Chondrocyte (in vitro differentiated cells): ENCODE data around the gene NRGN. TPM values are rescaled to one million over a fixed set of nuclear protein-coding genes. Genes with fewer than 3 reads are reported as not detected.
"Not testable (repeated sequence)": the region's sequence is repeated elsewhere in the genome, so short reads cannot be mapped to it uniquely, and the experiment has no call there.

Source experiments
- DNase-seq: peaks from one replicate; pipeline ENCODE4 v3.0.0; 2021; ENCODE audit warnings: mixed read lengths, low spot score
- H3K27ac Mint-ChIP-seq: one replicate; pipeline ENCODE4 v1.8.0; 2021; ENCODE audit warnings: mild to moderate bottlenecking, moderate library complexity, mixed read lengths; ENCODE audit not compliant: unreplicated experiment
- H3K27me3 Mint-ChIP-seq: 2 replicates; pipeline ENCODE4 v1.8.0; 2021; ENCODE audit warnings: low read depth, mixed read lengths
- H3K36me3 Mint-ChIP-seq: 2 replicates; pipeline ENCODE4 v1.8.0; 2021; ENCODE audit warnings: low read depth, mixed read lengths
- H3K4me1 Mint-ChIP-seq: 2 replicates; pipeline ENCODE4 v1.8.0; 2021; ENCODE audit warnings: low read depth, mild to moderate bottlenecking, mixed read lengths
- H3K4me3 Mint-ChIP-seq: one replicate; pipeline ENCODE4 v1.8.0; 2021; ENCODE audit warnings: mild to moderate bottlenecking, moderate library complexity, mixed read lengths; ENCODE audit not compliant: unreplicated experiment
- H3K9me3 Mint-ChIP-seq: 2 replicates; pipeline ENCODE4 v1.8.0; 2021; ENCODE audit warnings: low read depth, mixed read lengths
- total RNA-seq: library from RNA; stranded (reverse); gene quantifications from 3 replicates; pipeline ENCODE4 v1.2.1, GENCODE V29; 2021
- TF ChIP-seq, protein P1 (sequence below): fragments of 200-600 bp; sonication (generic); IDR thresholded peaks from 2 replicates; pipeline ENCODE4 v1.5.0; 2021; ENCODE audit warnings: antibody characterized with exemption, mild to moderate bottlenecking, moderate library complexity

NRGN gene
- total RNA-seq, 1 donor from 2014 or later = 1.8 TPM

DNA sequence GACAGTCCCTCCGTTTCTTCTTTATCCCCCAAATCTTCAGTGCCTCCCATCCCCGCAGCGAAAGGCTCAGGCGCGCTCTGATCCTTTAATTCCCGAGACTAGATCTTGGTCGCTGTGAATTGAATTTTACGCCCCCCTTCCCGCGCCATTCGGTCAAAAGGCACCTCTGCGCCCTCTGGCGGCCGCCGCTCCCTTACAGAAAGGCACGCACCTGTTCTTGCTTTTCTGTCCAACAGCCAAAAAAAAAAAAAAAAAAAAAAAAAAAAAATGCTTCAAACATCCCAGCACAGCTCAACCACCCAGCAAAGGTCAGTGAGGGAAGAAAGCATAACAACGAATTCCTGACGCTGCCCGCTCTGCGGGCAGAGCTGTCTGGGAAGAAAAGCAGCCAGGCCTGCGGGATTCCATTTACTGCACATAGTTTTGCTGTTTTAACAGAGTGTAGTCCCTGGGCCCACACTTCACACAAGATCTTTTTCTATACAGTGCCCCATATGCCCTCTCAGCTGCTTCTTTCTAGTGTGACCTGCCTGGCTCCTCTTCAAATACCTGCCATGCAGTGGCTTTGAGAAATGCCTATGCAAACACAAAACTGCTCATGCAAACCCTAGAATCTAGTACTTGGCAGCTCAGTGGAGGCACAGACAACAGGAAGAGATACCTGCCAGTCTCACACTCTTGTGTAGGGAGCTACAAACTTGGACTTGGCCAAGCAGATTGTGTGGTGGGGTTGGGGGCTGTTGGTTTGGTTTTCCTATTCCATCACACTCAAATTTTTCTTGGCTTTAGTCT, 23.6 kb downstream of the NRGN start:
- H3K27me3 Mint-ChIP-seq = peaks cover 7% of the 10 kb centered on the region
- H3K27ac Mint-ChIP-seq = peak overlapping the region; percentile 76
- H3K36me3 Mint-ChIP-seq = peaks cover 13% of the 10 kb centered on the region
- H3K9me3 Mint-ChIP-seq = no peaks in the 10 kb centered on the region
- DNase-seq = no peak
- TF ChIP-seq, protein P1, sequence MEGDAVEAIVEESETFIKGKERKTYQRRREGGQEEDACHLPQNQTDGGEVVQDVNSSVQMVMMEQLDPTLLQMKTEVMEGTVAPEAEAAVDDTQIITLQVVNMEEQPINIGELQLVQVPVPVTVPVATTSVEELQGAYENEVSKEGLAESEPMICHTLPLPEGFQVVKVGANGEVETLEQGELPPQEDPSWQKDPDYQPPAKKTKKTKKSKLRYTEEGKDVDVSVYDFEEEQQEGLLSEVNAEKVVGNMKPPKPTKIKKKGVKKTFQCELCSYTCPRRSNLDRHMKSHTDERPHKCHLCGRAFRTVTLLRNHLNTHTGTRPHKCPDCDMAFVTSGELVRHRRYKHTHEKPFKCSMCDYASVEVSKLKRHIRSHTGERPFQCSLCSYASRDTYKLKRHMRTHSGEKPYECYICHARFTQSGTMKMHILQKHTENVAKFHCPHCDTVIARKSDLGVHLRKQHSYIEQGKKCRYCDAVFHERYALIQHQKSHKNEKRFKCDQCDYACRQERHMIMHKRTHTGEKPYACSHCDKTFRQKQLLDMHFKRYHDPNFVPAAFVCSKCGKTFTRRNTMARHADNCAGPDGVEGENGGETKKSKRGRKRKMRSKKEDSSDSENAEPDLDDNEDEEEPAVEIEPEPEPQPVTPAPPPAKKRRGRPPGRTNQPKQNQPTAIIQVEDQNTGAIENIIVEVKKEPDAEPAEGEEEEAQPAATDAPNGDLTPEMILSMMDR = peak; percentile 90
- peak overlapping the region; percentile 88 for H3K4me3 Mint-ChIP-seq
- H3K4me1 Mint-ChIP-seq = peaks cover 28% of the 10 kb centered on the region

DNA sequence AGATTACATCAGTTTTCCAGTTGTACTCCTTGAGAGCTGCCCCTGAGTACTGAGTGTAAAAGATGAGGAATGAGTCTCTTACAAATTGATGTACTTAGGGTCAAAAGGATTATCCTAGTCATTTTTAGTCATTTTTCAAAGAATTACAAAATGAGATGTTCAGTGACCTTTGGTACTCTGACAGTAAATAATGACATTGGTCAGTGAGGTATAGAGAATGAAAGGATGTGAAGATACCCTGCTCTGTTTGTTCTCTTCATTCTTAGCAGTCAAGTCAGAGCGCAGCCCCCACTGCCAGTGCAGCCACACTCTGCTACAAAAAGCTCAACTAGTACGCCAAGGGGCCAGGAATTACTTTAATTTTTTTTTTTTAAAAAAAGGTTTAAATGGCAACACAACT, 26.4 kb downstream of the NRGN start:
- no peak for DNase-seq
- Mint-ChIP-seq H3K9me3 (no peaks in the 10 kb centered on the region), H3K27ac (no peak overlapping the region), H3K36me3 (peaks cover 13% of the 10 kb centered on the region), H3K4me3 (no peak overlapping the region), H3K4me1 (peaks cover 23% of the 10 kb centered on the region), H3K27me3 (peaks cover 2% of the 10 kb centered on the region)
- TF ChIP-seq, protein P1 = no peak

DNA sequence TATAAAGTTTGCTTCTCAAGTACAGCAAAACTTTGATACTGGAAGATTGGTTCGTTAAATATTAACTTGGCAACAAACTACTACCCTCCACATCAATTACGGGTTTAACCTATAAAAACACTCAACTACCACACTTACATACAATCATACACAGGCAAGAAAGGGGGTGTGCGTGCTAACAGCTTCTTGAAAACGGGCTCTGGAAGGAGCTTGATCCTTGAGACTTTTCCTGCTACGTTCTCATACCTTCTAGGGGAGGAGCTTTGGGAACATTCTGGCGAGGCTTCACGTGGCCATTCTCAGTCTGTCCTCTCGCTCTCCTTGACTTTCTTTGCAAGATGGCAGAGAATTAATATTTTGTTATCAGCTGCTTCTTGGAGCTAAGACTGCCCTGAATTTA, 29.2 kb downstream of the NRGN start:
- TF ChIP-seq, protein P1 = no peak
- Mint-ChIP-seq H3K9me3 (no peaks in the 10 kb centered on the region), H3K4me3 (no peak overlapping the region), H3K27me3 (no peaks in the 10 kb centered on the region), H3K4me1 (peaks cover 9% of the 10 kb centered on the region), H3K27ac (no peak overlapping the region), H3K36me3 (peaks cover 19% of the 10 kb centered on the region)
- DNase-seq = no peak

DNA sequence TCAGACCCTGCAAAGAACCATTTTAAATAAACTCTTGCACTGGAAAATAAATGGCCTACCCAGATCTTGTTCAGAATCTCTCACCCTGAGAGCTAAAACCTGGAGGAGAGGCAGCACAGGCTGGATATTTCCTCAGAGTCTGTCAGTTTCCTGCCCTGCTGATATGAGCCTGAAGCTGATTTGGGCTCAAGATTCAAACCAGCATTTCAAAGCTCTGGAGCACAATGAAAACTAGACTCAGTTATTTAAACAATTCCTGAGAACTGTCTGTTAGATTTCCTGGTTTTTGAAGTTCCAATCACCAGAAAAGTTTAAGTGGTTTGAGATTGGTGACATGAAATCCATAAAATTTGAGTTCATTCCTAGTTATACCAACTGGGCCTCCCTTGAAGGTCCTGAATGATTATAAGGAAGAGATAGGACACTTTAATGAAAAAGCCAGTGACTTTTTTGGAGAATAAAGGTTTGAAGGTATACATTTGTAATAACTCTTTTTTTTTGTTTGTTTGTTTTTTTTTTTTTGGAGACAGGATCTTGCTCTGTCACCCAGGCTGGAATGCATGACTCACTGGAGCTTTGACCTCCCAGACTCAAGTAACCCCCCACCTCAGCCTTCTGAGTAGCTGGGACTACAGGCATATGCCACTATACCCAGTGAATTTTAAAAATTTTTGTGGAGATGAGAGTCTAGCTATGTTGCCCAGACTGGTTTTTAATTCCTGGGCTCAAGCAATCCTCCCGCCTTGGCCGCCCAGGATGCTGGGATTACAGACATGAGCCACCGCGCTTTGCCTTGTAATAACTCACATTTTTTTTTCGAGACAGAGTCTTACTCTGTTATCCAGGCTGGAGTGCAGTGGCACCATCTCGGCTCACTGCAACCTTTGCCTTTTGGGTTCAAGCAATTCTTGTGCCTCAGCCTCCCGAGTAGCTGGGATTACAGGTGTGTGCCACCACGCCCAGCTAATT, 30.3 kb downstream of the NRGN start:
- H3K4me3 Mint-ChIP-seq = no peak overlapping the region
- H3K27me3 Mint-ChIP-seq = no peaks in the 10 kb centered on the region
- TF ChIP-seq, protein P1 = no peak
- no peak for DNase-seq
- peak overlapping the region; percentile 6 for H3K27ac Mint-ChIP-seq
- H3K4me1 Mint-ChIP-seq = peaks cover 9% of the 10 kb centered on the region
- no peaks in the 10 kb centered on the region for H3K9me3 Mint-ChIP-seq
- peaks cover 18% of the 10 kb centered on the region for H3K36me3 Mint-ChIP-seq

DNA sequence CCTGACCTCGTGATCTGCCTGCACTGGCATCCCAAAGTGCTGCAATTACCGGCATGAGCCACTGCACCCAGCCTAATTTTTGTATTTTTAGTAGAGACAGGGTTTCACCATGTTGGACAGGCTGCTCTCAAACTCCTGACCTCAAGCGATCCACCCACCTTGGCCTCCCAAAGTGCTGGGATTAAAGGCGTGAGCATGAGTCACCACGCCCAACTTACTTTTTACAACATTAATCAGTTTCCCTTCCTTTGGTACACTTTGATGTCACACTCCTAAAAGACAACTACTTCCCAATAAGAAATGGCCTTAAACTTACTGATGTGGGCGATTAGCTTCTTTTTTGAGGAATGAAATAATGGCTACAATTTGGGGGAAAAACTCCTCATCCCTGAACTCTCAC, 31.2 kb downstream of the NRGN start:
- not testable (repeated sequence) for H3K27ac Mint-ChIP-seq, DNase-seq, H3K9me3 Mint-ChIP-seq, H3K4me1 Mint-ChIP-seq, H3K27me3 Mint-ChIP-seq, H3K4me3 Mint-ChIP-seq
- peaks cover 16% of the 10 kb centered on the region for H3K36me3 Mint-ChIP-seq
